Measurements from ENCODE around the gene INO80D.
"Not testable (repeated sequence)": the region's sequence is repeated elsewhere in the genome, so short reads cannot be mapped to it uniquely, and the experiment has no call there.

Gene INO80D, protein sequence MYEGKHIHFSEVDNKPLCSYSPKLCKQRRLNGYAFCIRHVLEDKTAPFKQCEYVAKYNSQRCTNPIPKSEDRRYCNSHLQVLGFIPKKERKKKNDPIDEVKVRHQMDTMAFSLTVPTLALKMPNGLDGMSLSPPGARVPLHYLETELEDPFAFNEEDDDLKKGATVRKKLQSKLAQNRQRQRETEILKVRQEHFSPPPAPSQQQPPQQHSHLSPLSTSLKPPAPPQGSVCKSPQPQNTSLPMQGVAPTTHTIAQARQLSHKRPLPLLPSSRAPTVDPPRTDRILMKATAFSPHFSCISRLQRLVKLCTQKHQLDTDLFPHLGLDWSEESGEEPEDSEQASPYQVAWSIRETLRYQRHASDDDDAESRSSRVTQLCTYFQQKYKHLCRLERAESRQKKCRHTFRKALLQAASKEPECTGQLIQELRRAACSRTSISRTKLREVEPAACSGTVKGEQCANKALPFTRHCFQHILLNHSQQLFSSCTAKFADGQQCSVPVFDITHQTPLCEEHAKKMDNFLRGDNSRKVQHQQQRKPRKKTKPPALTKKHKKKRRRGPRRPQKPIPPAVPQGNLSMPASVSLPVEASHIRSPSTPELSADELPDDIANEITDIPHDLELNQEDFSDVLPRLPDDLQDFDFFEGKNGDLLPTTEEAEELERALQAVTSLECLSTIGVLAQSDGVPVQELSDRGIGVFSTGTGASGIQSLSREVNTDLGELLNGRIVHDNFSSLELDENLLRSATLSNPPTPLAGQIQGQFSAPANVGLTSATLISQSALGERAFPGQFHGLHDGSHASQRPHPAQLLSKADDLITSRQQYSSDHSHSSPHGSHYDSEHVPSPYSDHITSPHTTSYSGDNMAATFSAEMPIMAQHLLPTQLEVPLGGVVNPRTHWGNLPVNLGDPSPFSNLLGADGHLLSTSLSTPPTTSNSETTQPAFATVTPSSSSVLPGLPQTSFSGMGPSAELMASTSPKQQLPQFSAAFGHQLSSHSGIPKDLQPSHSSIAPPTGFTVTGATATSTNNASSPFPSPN

DNA sequence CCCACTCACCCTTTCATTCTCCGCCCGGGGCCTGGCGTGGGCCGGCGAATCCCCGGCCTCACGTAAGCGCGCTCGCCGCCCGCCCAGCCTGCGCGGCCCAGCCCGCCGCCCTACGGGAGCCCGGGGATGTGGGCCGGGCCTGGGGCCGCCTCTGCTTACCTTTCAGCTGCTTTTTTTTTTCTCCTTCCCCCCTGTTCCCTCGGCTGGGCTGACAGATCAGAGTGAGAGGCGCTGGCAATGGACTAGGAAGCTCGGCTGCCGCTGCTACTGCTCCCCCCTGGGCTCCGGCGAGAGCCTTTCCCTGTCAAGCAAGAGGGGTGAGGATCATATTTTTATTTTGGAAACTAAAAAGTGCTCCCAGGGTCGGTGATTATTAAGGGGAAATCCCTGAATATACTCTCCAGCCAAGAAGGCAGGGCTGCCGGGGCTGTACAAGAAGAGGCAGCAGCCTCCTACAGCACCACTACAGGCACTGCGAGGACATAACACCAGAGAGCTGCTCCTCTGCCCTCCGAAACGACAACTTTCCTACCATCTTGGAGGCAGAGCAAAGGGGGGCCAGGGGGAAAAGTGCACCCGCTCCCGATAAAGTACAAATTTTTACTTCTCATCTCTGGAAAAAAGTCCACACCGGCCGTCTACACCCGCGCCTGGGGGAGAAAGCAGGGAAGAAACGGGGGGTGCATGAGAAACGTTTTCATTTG is at the start of gene INO80D:
TSS of gene INO80D (minus strand) at position 433 of the 704 bp plus-strand sequence. CDS start 23,158 bp downstream, outside the sequence.
- TF ChIP-seq, protein P1, sequence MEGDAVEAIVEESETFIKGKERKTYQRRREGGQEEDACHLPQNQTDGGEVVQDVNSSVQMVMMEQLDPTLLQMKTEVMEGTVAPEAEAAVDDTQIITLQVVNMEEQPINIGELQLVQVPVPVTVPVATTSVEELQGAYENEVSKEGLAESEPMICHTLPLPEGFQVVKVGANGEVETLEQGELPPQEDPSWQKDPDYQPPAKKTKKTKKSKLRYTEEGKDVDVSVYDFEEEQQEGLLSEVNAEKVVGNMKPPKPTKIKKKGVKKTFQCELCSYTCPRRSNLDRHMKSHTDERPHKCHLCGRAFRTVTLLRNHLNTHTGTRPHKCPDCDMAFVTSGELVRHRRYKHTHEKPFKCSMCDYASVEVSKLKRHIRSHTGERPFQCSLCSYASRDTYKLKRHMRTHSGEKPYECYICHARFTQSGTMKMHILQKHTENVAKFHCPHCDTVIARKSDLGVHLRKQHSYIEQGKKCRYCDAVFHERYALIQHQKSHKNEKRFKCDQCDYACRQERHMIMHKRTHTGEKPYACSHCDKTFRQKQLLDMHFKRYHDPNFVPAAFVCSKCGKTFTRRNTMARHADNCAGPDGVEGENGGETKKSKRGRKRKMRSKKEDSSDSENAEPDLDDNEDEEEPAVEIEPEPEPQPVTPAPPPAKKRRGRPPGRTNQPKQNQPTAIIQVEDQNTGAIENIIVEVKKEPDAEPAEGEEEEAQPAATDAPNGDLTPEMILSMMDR (IDR thresholded peaks at IDR 0.05; ENCODE audit: insufficient read depth, low read length, missing control alignments): peak; percentile 68
- no peak for DNase-seq (ENCODE audit: low read depth, low spot score)
- ChIA-PET POLR2A (interaction anchor here (1.3 kb wide), 1 partner anchor 10 kb away, joined by 4 read pairs; no protein-coding TSS in a partner anchor), CTCF (interaction anchor here (0.8 to 1.7 kb wide), 6 partner anchors 10 to 75 kb away, joined by 3 to 6 read pairs (median 3); no protein-coding TSS in a partner anchor)
- H3K4me3 ChIP-seq (ENCODE audit: low read depth, low read length): peak within 1 kb of the TSS; percentile 72

DNA sequence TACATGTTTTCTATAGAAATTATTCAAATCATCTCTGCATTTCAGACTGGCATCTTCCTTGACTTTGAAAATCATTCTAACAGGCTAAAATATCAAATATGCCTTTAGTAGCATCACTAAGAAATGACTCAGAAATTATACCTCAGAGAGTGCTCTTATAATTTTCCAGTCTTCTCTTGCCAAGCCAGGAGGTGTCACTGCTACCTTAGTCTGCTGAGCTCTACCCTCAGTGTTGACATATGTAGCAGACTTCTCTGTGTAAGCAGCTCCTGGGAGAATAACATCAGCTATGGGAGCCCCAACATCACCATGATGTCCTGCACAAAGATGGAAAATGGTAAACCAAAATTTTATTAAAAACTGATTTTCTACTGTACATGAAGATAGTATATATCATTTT is 41.7 kb upstream of the INO80D start:
- ChIA-PET POLR2A (no interaction called here), CTCF (interaction anchor here (1.1 to 1.3 kb wide), 3 partner anchors 12 to 26 kb away, joined by 3 to 4 read pairs (median 4); no protein-coding TSS in a partner anchor)
- DNase-seq (ENCODE audit: low read depth, low spot score): no peak
- no peak overlapping the region for H3K4me3 ChIP-seq (ENCODE audit: low read depth, low read length)
- TF ChIP-seq, protein P1 (IDR thresholded peaks at IDR 0.05; ENCODE audit: insufficient read depth, low read length, missing control alignments): no peak

DNA sequence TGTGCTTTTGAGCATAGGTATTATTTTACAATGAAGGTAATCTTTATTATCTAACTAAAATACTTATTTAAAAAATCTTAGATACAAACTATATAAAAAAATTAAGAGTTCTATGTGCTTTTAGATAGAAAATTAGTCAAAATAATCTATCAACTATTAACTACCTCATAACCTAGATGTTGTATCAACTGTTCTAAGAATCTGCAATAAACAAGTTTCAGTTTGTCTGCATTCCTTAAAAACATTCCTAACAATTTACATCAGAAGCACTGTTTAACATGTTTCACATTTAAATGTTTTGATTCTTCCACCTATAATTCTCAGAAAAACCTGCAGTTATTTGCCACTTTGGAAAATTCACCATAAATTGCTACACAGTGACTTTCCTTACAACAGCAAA is 39.9 kb upstream of the INO80D start:
- POLR2A ChIA-PET: no interaction called here
- CTCF ChIA-PET: no interaction called here
- DNase-seq (ENCODE audit: low read depth, low spot score): no peak
- H3K4me3 ChIP-seq (ENCODE audit: low read depth, low read length): no peak overlapping the region
- TF ChIP-seq, protein P1 (IDR thresholded peaks at IDR 0.05; ENCODE audit: insufficient read depth, low read length, missing control alignments): no peak

DNA sequence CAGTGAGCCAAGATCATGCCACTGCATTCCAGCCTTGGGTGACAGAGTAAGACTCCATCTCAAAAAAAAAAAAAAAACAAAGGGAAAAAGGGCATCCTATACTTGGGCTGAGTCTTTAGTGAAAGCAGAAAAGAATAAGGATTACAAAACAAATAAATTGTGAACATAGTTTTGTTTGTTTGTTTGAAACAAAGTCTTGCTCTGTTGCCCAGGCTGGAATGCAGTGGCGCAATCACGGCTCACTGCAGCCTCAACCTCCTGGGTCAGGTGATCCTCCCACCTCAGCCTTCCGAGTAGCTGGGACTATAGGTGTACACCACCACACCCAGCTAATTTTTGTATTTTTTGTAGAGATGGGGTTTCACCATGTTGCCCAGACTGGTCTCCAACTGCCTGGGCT is 36.6 kb upstream of the INO80D start:
- DNase-seq (ENCODE audit: low read depth, low spot score); H3K4me3 ChIP-seq (ENCODE audit: low read depth, low read length); CTCF ChIA-PET; POLR2A ChIA-PET: not testable (repeated sequence)

DNA sequence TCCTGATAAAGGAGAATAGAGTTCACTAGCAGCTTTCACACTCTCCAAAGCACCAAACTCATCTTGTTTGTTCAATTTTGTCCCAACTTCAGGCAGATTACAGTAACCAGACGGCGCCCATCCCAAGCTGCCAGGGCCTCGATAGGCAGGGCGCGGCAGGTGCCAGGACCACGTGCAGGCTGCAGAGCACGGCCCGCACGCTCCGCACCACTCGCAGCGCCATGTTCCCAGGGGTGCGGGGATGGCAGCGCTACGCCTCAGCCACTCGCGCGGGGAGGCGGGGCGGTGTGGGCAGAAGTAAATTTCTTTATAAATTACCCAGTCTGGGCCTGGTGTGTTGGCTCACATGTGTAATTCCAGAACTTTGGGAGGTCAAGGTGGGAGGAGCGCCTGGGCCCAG is 30.3 kb upstream of the INO80D start:
- ChIA-PET POLR2A (no interaction called here), CTCF (interaction anchor here (1.0 kb wide), 1 partner anchor 11 kb away, joined by 3 read pairs; no protein-coding TSS in a partner anchor)
- TF ChIP-seq, protein P1 (IDR thresholded peaks at IDR 0.05; ENCODE audit: insufficient read depth, low read length, missing control alignments): no peak
- DNase-seq (ENCODE audit: low read depth, low spot score): no peak
- no peak overlapping the region for H3K4me3 ChIP-seq (ENCODE audit: low read depth, low read length)

DNA sequence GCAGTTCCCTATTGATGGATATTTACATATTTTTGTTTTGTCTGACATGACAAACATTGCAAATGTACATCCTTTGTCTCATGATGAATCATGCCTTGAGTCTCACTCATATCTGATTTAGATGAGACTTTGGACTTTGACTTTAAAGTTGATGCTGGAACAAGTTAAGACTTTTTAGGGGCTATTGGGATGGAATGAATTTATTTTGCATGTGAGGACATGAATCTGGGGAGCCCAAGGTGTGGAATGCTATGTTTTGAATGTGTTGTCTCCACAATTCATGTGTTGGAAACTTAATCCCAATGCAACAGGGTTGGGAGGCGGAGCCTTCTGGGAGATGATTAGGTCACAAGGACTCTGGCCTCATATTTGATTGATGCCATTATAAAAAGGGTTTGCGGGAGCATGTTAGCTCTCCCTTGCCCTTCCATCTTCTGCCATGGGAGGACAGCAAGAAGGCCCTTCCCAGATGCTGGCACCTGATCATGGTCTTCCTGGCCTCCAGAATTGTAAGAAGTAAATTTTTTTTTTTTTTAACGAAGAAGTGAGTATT is 29.1 kb upstream of the INO80D start:
- DNase-seq (ENCODE audit: low read depth, low spot score): no peak
- CTCF ChIA-PET: interaction anchor here (1.0 kb wide), 1 partner anchor 12 kb away, joined by 3 read pairs; no protein-coding TSS in a partner anchor
- POLR2A ChIA-PET: no interaction called here
- no peak overlapping the region for H3K4me3 ChIP-seq (ENCODE audit: low read depth, low read length)
- TF ChIP-seq, protein P1 (IDR thresholded peaks at IDR 0.05; ENCODE audit: insufficient read depth, low read length, missing control alignments): no peak

Measured in AG04449 (cell line).